Measurements from ENCODE around the gene GNB4. TPM values are rescaled to one million over a fixed set of nuclear protein-coding genes. Genes with fewer than 3 reads are reported as not detected.
A peak's percentile ranks its signal among the peaks of the same experiment; 100 is the strongest.

The GNB4 gene
- total and polyA plus RNA-seq, 2 donors from 2014 or later, result 3.9 to 31.0 TPM

DNA sequence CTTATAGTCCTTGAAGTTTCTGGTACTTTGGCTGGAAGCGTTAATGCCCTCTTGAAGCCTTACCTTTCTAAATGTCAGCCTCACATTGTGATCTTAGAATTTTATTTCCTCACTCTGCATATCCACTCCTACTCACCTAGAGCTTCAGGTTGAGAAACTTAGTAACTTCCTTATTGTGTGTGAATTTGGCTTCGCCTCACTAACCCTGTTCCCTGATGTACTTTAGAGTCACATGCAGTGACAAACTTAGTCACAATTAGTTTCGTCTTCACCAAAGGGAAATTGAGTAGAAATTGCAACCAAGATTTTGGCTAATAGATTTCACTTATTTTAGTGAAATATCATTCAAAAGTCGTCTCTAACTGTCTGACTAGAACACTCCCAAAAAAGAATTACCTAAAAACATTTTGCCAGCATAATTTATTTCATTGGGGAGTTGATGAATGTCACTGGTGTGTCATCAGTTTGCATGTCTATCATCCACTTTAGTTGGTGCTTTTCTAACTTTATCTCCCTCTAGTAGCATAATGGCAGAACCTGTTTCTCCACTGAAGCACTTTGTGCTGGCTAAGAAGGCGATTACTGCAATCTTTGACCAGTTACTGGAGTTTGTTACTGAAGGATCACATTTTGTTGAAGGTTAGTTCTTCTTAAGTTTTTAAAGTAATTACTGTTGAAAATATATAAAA lies 102.8 kb downstream of the GNB4 start:
- peak in 2 of 5 donors; percentile 29 to 37 for DNase-seq
- TF ChIP-seq, protein P1, sequence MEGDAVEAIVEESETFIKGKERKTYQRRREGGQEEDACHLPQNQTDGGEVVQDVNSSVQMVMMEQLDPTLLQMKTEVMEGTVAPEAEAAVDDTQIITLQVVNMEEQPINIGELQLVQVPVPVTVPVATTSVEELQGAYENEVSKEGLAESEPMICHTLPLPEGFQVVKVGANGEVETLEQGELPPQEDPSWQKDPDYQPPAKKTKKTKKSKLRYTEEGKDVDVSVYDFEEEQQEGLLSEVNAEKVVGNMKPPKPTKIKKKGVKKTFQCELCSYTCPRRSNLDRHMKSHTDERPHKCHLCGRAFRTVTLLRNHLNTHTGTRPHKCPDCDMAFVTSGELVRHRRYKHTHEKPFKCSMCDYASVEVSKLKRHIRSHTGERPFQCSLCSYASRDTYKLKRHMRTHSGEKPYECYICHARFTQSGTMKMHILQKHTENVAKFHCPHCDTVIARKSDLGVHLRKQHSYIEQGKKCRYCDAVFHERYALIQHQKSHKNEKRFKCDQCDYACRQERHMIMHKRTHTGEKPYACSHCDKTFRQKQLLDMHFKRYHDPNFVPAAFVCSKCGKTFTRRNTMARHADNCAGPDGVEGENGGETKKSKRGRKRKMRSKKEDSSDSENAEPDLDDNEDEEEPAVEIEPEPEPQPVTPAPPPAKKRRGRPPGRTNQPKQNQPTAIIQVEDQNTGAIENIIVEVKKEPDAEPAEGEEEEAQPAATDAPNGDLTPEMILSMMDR (IDR thresholded peaks at IDR 0.05; ENCODE audit: borderline replicate concordance, extremely low read depth, insufficient read depth), result no peak

DNA sequence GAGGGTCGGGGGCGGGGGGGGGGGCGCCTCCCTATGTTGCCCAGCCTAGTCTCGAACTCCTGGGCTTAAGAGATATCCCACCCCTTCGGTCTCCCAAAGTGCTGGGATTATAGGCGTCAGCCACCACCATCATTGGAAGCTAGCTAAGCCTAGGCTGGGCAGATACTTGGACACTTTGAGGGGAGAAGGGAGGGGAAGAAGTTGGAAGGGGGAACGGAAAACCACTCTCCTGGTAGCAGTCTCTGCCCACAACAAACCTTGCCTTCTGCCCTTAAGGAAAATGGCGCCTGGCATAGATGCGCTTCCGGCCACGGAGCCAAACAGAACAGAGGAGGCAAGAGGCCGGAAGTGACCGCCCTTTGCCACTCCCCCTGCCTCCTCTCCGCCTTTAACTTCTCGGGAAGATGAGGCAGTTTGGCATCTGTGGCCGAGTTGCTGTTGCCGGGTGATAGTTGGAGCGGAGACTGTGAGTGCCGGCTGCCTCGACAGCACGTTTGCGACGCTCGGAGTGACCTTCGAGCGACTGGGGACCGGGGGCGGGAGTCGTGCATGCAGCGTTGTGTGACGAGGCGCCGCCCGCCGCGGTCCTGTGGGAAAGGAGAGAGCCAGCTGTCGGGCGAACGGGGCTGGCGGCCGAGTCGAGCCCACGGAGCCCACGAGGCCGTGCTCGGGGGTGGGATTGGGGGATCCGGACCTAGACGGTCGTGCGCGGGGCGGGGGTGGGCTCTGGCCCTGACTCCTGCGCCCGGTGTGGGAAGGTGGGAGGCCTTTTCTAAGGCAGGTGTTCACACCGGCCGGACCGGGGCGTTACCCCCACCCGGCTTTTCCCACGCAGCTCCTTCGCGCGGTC lies 103.7 kb downstream of the GNB4 start, which contains the start of gene MFN1:
MFN1 (plus strand) TSS at position 365 of the 850 bp plus-strand sequence. CDS start 1,143 bp downstream, outside the sequence.
- Histone ChIP-seq H3K36me3 (ENCODE audit: control insufficient read depth in 2 of 3, insufficient read depth in 3 of 3, low read length in 3 of 3) (peaks cover 0 to 15% (median 6%) of the 10 kb centered on the region in 3 donors), H3K4me1 (ENCODE audit: control insufficient read depth in 2 of 3, insufficient read depth in 2 of 3, low read depth in 1 of 3, low read length in 3 of 3) (no peaks in the 10 kb centered on the region), H3K9me3 (ENCODE audit: control insufficient read depth in 2 of 3, insufficient read depth in 1 of 3, low read length in 3 of 3) (no peaks in the 10 kb centered on the region), H3K4me3 (ENCODE audit: low read length in 3 of 3) (peak within 1 kb of the TSS; percentile 77 to 96 (median 88)), H3K9ac (ENCODE audit: low read length in 3 of 3) (peak within 1 kb of the TSS; percentile 20 to 93 (median 56)), H3K27me3 (ENCODE audit: control insufficient read depth, insufficient read depth, low read length) (no peaks in the 10 kb centered on the region), H3K27ac (ENCODE audit: low read depth in 2 of 2, low read length in 2 of 2) (peak within 1 kb of the TSS; percentile 67 to 77)
- intact Hi-C loops (cut with DNase I), result no loop called here
- TF ChIP-seq, protein P1 (IDR thresholded peaks at IDR 0.05; ENCODE audit: borderline replicate concordance, extremely low read depth, insufficient read depth), result no peak
- FAIRE-seq (peak; percentile 94), DNase-seq (peak; percentile 96 to 99 (median 97))

More for the DNA sequence above, 102.8 kb downstream of the GNB4 start:
- Histone ChIP-seq H3K36me3 (ENCODE audit: control insufficient read depth in 2 of 3, insufficient read depth in 3 of 3, low read length in 3 of 3) (peaks cover under 1 to 16% (median 6%) of the 10 kb centered on the region in 3 donors), H3K4me1 (ENCODE audit: control insufficient read depth in 2 of 3, insufficient read depth in 2 of 3, low read depth in 1 of 3, low read length in 3 of 3) (no peaks in the 10 kb centered on the region), H3K4me3 (ENCODE audit: low read length in 3 of 3) (peak overlapping the region; percentile 77 to 96 (median 88)), H3K9ac (ENCODE audit: low read length in 3 of 3) (peak overlapping the region; percentile 20 to 61 (median 55)), H3K27ac (ENCODE audit: low read depth in 2 of 2, low read length in 2 of 2) (peak overlapping the region; percentile 37 to 77), H3K9me3 (ENCODE audit: control insufficient read depth in 2 of 3, insufficient read depth in 1 of 3, low read length in 3 of 3) (no peaks in the 10 kb centered on the region), H3K27me3 (ENCODE audit: control insufficient read depth, insufficient read depth, low read length) (no peaks in the 10 kb centered on the region)
- FAIRE-seq, result no peak
- intact Hi-C loops (cut with DNase I), result no loop called here

Other genes with a start within 250 kb of the GNB4 start
- 3.7 TPM for gene KCNMB3, start 200.4 kb downstream of the GNB4 start, total RNA-seq
- 1.7 TPM for gene KCNMB3, start 200.4 kb downstream of the GNB4 start, polyA plus RNA-seq (ENCODE audit: insufficient read depth, low read depth, low replicate concordance)
- gene ZNF639, start 128.4 kb downstream of the GNB4 start, total RNA-seq, result 35.6 TPM
- gene ZNF639, start 128.4 kb downstream of the GNB4 start, polyA plus RNA-seq (ENCODE audit: insufficient read depth, low read depth, low replicate concordance), result 17.9 TPM
- 50.2 TPM for gene MFN1, start 103.8 kb downstream of the GNB4 start, total RNA-seq
- gene MFN1, start 103.8 kb downstream of the GNB4 start, polyA plus RNA-seq (ENCODE audit: insufficient read depth, low read depth, low replicate concordance), result 16.6 TPM
- 40.7 TPM for gene ACTL6A, start 111.5 kb upstream of the GNB4 start, total RNA-seq
- 23.7 TPM for gene ACTL6A, start 111.5 kb upstream of the GNB4 start, polyA plus RNA-seq (ENCODE audit: insufficient read depth, low read depth, low replicate concordance)
- 26.2 TPM for gene MRPL47, start 153.2 kb upstream of the GNB4 start, total RNA-seq
- 86.2 TPM for gene MRPL47, start 153.2 kb upstream of the GNB4 start, polyA plus RNA-seq (ENCODE audit: insufficient read depth, low read depth, low replicate concordance)
- gene NDUFB5, start 153.3 kb upstream of the GNB4 start, total RNA-seq, result 102 TPM
- gene NDUFB5, start 153.3 kb upstream of the GNB4 start, polyA plus RNA-seq (ENCODE audit: insufficient read depth, low read depth, low replicate concordance), result 290 TPM
- 9.0 TPM for gene USP13, start 201.6 kb upstream of the GNB4 start, total RNA-seq
- 3.0 TPM for gene USP13, start 201.6 kb upstream of the GNB4 start, polyA plus RNA-seq (ENCODE audit: insufficient read depth, low read depth, low replicate concordance)